Peyer's patch (tissue), 4 donors: ENCODE data around the gene PARVB. TPM values are rescaled to one million over a fixed set of nuclear protein-coding genes. Genes with fewer than 3 reads are reported as not detected.
"Not testable (repeated sequence)": the region's sequence is repeated elsewhere in the genome, so short reads cannot be mapped to it uniquely, and the experiment has no call there.

Experiments
- DNase-seq, 3 donors: peaks; one replicate each; pipeline ENCODE4 v3.0.0-alpha.2; 2017 to 2019
- H3K27ac ChIP-seq, 4 donors: fragments of 200-600 bp; sonication (generic); one replicate each; pipeline ENCODE4 v1.5.1; 2016 to 2019
- H3K27me3 ChIP-seq, 2 donors: fragments of 200-600 bp; sonication (generic); one replicate each; pipeline ENCODE4 v1.5.1; 2019
- H3K36me3 ChIP-seq, 3 donors: fragments of 200-600 bp; sonication (generic); one replicate each; pipeline ENCODE4 v1.5.1; 2016 to 2019
- H3K4me1 ChIP-seq, 4 donors: fragments of 200-600 bp; sonication (generic); one replicate each; pipeline ENCODE4 v1.5.1; 2016 to 2019
- H3K4me3 ChIP-seq, 4 donors: fragments of 200-600 bp; sonication (generic); 1 replicate in 3 of 4; 2 replicates in 1 of 4; pipeline ENCODE4 v1.5.1; 2016 to 2019; ENCODE audit warnings: mild to moderate bottlenecking in 1 of 4
- H3K9me3 ChIP-seq, 4 donors: fragments of 200-600 bp; sonication (generic); one replicate each; pipeline ENCODE4 v1.5.1; 2016 to 2019; ENCODE audit warnings: mild to moderate bottlenecking in 1 of 4
- POLR2A ChIP-seq, 2 donors: fragments of 450-650 bp; IDR thresholded peaks; one replicate each; pipeline ENCODE4 v1.5.1; 2017; ENCODE audit warnings: antibody characterized with exemption in 2 of 2, mild to moderate bottlenecking in 2 of 2, moderate library complexity in 2 of 2
- total RNA-seq, 4 donors: library from RNA; depleted of rRNA; stranded (reverse); fragments of >200 nt; gene quantifications; one replicate each; pipeline ENCODE4 v1.1.0, GENCODE V29; 2016
- TF ChIP-seq, protein P1 (sequence below), 6 experiments: fragments of 450-650 bp in 4 of 6; fragments of 200-600 bp in 2 of 6; sonication (generic) in 1 of 6; IDR thresholded peaks; one replicate each; pipeline ENCODE4 v1.5.1; 2017 to 2019; ENCODE audit warnings: antibody characterized with exemption in 6 of 6, mild to moderate bottlenecking in 3 of 6, moderate library complexity in 1 of 6

Gene PARVB
- total RNA-seq, 4 donors from 2014 or later, result 1.8 to 71.8 (median 7.7) TPM

DNA sequence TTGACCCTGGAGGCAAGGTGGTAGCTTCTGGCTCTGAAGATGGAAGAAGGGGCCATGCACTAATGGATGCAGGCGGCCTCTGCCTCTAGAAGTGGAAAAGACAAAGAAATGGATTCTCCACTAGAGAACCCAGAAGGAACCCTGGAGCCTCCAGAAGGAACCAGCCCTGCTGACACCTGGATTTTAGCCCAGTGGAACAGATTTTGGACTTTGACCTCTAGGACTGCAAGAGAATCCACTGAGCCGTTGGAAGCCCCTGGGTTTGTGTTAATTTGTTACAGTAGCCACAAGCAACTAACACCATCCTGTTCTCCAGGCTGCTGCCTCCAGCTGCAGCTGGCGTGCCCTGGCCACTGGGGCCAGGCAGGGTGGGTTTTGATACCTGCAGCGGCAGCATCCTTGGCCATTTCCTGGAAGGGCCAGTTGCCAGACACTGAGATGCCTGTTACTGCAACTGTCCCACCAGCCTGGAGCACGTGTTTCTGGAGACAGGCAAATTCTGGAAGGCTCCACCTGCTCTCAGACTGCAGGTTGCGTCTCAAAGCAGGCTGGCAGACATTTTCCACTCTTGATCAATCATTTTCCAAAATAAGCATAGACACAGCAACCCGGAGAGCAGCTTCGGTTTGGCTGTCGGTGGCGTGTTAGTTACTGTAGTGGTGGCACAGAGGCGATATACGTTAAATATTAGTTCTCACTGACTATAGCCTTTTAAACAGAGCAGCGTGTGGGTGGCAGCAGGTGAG lies 79.8 kb downstream of the PARVB start:
- Histone ChIP-seq H3K4me1 (no peaks in the 10 kb centered on the region), H3K4me3 (no peak overlapping the region), H3K27ac (no peak overlapping the region), H3K27me3 (no peaks in the 10 kb centered on the region), H3K9me3 (no peaks in the 10 kb centered on the region), H3K36me3 (no peaks in the 10 kb centered on the region)
- TF ChIP-seq POLR2A (IDR thresholded peaks at IDR 0.05), result no peak
- TF ChIP-seq, protein P1, sequence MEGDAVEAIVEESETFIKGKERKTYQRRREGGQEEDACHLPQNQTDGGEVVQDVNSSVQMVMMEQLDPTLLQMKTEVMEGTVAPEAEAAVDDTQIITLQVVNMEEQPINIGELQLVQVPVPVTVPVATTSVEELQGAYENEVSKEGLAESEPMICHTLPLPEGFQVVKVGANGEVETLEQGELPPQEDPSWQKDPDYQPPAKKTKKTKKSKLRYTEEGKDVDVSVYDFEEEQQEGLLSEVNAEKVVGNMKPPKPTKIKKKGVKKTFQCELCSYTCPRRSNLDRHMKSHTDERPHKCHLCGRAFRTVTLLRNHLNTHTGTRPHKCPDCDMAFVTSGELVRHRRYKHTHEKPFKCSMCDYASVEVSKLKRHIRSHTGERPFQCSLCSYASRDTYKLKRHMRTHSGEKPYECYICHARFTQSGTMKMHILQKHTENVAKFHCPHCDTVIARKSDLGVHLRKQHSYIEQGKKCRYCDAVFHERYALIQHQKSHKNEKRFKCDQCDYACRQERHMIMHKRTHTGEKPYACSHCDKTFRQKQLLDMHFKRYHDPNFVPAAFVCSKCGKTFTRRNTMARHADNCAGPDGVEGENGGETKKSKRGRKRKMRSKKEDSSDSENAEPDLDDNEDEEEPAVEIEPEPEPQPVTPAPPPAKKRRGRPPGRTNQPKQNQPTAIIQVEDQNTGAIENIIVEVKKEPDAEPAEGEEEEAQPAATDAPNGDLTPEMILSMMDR (IDR thresholded peaks at IDR 0.05), result no peak
- no peak for DNase-seq

DNA sequence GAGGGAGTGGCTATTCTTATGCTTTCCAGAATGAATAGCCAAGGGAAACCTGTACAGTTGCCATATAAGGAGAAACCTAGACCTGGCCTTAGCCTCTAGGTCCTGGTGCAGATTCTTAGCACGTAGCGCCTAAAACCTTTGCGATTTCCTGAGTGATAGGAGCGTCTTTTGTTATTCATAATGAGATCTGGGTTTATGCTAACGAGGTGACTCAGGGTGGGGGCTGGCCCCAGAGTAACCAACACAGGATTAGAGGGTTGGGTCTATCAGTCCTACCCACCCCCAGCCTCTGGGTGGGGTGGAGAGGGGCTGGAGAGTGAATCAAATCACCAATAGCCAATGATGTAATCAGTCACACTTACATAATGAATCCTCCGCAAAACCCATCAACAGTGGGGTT lies 83.2 kb downstream of the PARVB start:
- no peak overlapping the region for H3K27ac ChIP-seq
- no peak overlapping the region for H3K4me3 ChIP-seq
- no peaks in the 10 kb centered on the region for H3K36me3 ChIP-seq
- DNase-seq, result no peak
- H3K4me1 ChIP-seq, result no peaks in the 10 kb centered on the region
- H3K9me3 ChIP-seq, result no peaks in the 10 kb centered on the region
- TF ChIP-seq, protein P1 (IDR thresholded peaks at IDR 0.05), result no peak
- no peak for TF ChIP-seq POLR2A (IDR thresholded peaks at IDR 0.05)
- H3K27me3 ChIP-seq, result no peaks in the 10 kb centered on the region

DNA sequence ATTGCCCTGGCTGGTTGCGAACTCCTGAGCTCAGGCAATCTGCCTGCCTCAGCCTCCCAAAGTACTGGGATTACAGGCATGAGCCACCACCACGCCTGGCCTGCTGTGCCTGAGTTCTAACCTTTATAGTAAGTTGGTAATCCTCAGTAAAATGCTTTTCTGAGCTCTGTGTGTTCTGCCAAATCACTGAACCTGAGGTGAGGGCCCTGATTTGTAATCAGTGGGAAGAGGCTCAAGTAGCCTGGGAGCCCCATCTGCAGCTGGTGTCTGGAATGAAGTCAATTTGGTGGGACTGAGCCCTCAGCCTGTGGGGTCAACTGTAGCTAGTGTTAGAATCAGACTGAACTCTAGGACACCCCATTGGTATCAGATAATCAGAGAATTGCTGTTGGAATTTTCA lies 84.0 kb downstream of the PARVB start:
- Histone ChIP-seq H3K36me3 (no peaks in the 10 kb centered on the region), H3K4me3 (no peak overlapping the region), H3K27ac (no peak overlapping the region), H3K4me1 (no peaks in the 10 kb centered on the region), H3K9me3 (no peaks in the 10 kb centered on the region), H3K27me3 (no peaks in the 10 kb centered on the region)
- TF ChIP-seq, protein P1 (IDR thresholded peaks at IDR 0.05), result no peak
- TF ChIP-seq POLR2A (IDR thresholded peaks at IDR 0.05), result no peak
- DNase-seq, result no peak

DNA sequence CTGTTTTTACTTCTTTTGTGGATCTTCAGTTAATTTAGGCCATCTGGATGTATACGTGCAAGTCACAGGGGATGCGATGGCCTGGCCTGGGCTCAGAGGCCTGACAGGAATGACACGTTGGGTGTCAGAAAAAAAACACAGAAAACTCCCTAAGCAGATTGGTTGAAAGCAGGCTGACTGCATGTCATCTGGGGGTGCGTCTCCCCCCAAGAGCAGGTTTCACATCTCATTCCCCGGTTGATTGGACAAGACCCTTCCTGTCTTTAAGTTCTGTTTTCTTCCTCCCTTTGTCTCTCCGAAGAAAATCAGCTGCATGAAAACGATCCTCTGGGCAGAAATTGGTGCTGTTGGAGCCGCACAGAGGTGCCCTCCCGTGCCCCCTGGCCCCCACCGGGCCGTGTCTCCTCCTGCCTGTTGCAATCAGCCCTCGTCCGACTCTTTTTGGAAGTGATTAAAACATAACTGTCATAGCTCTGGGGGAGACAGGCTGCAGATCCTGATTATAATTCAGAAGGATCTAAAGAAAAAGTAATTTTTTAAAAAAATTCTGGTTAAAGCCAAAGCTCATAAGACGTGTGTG lies 84.8 kb downstream of the PARVB start:
- TF ChIP-seq, protein P1 (IDR thresholded peaks at IDR 0.05), result no peak
- TF ChIP-seq POLR2A (IDR thresholded peaks at IDR 0.05), result no peak
- Histone ChIP-seq H3K9me3 (no peaks in the 10 kb centered on the region), H3K27me3 (no peaks in the 10 kb centered on the region), H3K4me3 (no peak overlapping the region), H3K4me1 (no peaks in the 10 kb centered on the region), H3K27ac (no peak overlapping the region), H3K36me3 (no peaks in the 10 kb centered on the region)
- DNase-seq, result no peak

DNA sequence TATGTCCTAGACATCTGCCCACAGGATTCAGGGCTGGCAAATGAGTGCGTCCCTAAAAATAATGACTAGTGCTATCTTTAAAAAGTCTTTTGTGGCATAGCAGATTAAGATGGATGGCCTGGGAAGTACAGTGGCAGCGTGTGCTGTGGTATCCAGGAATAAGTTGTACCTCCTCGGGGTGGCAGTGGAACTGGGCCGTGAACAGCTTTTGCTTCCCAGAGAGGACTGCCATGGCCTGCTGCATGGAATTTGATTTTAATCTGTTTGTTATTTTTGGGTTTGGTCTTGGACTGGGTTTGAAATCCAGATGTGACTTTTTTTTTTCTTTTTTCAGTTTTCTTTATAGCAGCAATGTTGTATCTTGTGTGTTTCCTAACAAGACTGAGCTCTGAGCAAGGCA lies 85.3 kb downstream of the PARVB start:
- TF ChIP-seq, protein P1 (IDR thresholded peaks at IDR 0.05), result no peak
- no peak for TF ChIP-seq POLR2A (IDR thresholded peaks at IDR 0.05)
- Histone ChIP-seq H3K9me3 (no peaks in the 10 kb centered on the region), H3K4me1 (no peaks in the 10 kb centered on the region), H3K27ac (no peak overlapping the region), H3K36me3 (no peaks in the 10 kb centered on the region), H3K27me3 (no peaks in the 10 kb centered on the region), H3K4me3 (no peak overlapping the region)
- DNase-seq, result no peak

DNA sequence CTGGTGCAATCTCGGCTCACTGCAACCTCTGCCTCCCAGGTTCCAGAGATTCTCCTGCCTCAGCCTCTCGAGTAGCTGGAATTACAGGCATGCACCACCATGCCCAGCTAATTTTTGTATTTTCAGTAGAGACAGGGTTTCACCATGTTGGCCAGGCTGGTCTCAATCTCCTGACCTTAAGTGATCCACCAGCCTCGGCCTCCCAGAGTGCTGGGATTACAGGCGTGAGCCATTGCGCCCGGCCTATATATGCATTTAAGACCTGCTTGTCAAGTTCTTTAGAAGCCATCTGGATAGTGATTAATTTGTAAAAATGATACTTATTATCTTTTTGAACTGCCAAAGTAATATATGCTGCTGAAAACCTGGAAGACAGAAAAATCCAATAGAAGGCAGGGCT lies 86.6 kb downstream of the PARVB start:
- H3K4me1 ChIP-seq, H3K36me3 ChIP-seq, H3K9me3 ChIP-seq, H3K27me3 ChIP-seq, DNase-seq, H3K27ac ChIP-seq, H3K4me3 ChIP-seq: not testable (repeated sequence)
